SK-N-SH treated with all-trans-retinoic acid at 6 μM for 48 hours (cell line): ENCODE data around the gene EEFSEC.

Source experiments
- ARNTL ChIP-seq: fragments of 450-650 bp; formaldehyde crosslinking; IDR thresholded peaks from 2 replicates; pipeline ENCODE4 v1.5.0; 2020; ENCODE audit warnings: low read depth, mild to moderate bottlenecking, moderate library complexity, borderline replicate concordance
- BACH2 ChIP-seq: fragments of 250-450 bp; sonication (Bioruptor Pico); IDR thresholded peaks from 2 replicates; pipeline ENCODE4 v1.9.0; 2021; ENCODE audit warnings: mild to moderate bottlenecking, borderline replicate concordance
- ESRRG ChIP-seq: fragments of 250-450 bp; sonication (Bioruptor Pico); IDR thresholded peaks from 2 replicates; pipeline ENCODE4 v1.6.1; 2021; ENCODE audit warnings: mild to moderate bottlenecking
- GLIS3 ChIP-seq: fragments of 250-450 bp; sonication (Bioruptor Pico); IDR thresholded peaks from 2 replicates; pipeline ENCODE4 v1.5.0; 2020; ENCODE audit warnings: mild to moderate bottlenecking, moderate library complexity
- PPARA ChIP-seq: fragments of 250-450 bp; sonication (Bioruptor Pico); IDR thresholded peaks from 2 replicates; pipeline ENCODE4 v1.5.0; 2020; ENCODE audit warnings: mild to moderate bottlenecking, borderline replicate concordance
- TOX ChIP-seq: fragments of 250-450 bp; sonication (Bioruptor Pico); IDR thresholded peaks from 2 replicates; pipeline ENCODE4 v1.8.0; 2021; ENCODE audit warnings: mild to moderate bottlenecking, moderate library complexity, borderline replicate concordance
- ZFP30 ChIP-seq: fragments of 450-650 bp; formaldehyde crosslinking; IDR thresholded peaks from 2 replicates; pipeline ENCODE4 v1.5.0; 2022; ENCODE audit warnings: mild to moderate bottlenecking, moderate library complexity
- ZNF565 ChIP-seq: fragments of 450-650 bp; formaldehyde crosslinking; conservative IDR thresholded peaks from 2 replicates; pipeline ENCODE4 v1.5.0; 2020; ENCODE audit warnings: low read depth, mild to moderate bottlenecking, moderate library complexity
- ZNF8 ChIP-seq: fragments of 450-650 bp; formaldehyde crosslinking; IDR thresholded peaks from 2 replicates; pipeline ENCODE4 v1.5.0; 2020; ENCODE audit warnings: mild to moderate bottlenecking, moderate library complexity
- TF ChIP-seq, protein P1 (sequence below): fragments of 250-450 bp; sonication (Bioruptor Pico); IDR thresholded peaks from 2 replicates; pipeline ENCODE4 v1.8.0; 2020; ENCODE audit warnings: mild to moderate bottlenecking, moderate library complexity, borderline replicate concordance
- TF ChIP-seq, protein P2 (sequence below): fragments of 250-450 bp; sonication (Bioruptor Pico); IDR thresholded peaks from 2 replicates; pipeline ENCODE4 v1.5.1; 2020; ENCODE audit warnings: low read depth, mild to moderate bottlenecking, moderate library complexity

DNA sequence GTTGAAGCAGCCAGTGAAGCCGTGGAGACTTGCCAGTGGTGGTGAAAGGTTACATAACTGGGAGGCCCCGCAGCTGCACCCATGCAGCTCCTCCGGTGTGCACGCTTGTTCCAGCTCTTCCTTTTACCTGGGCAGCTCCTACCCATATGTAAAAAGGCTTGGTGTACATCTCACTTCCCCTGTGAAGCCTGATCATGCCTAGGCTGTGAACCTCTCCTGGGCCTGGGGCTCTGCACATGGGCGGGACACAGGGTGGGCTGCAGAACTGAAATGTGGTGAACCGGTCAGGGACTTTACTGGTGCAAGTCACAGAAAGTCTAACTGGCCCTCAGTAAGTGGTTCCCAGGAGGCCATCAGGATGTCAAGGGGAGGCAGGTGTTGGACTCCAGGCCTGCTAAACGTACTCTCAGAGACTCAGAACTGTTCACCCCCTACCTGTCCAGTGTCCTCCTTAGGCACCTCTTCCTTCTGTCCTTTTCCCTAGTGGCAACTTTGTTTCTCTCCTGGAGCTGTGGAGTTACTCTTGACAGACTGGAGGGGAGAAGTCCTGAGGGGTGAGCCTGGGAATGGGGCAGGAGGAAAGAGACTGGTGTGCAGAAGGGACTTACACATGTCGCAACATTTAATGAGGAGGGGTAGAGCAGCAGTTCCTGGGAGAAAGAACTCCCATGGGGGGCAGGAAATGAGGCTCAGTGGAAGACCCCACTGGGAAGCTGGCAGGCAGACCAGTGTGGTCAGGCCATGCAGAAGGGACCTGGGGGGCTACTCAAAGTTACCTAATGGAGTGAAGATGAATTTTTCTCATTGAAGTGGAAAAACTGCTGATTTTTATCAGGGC, 148.1 kb downstream of the EEFSEC start:
- TF ChIP-seq, protein P1, sequence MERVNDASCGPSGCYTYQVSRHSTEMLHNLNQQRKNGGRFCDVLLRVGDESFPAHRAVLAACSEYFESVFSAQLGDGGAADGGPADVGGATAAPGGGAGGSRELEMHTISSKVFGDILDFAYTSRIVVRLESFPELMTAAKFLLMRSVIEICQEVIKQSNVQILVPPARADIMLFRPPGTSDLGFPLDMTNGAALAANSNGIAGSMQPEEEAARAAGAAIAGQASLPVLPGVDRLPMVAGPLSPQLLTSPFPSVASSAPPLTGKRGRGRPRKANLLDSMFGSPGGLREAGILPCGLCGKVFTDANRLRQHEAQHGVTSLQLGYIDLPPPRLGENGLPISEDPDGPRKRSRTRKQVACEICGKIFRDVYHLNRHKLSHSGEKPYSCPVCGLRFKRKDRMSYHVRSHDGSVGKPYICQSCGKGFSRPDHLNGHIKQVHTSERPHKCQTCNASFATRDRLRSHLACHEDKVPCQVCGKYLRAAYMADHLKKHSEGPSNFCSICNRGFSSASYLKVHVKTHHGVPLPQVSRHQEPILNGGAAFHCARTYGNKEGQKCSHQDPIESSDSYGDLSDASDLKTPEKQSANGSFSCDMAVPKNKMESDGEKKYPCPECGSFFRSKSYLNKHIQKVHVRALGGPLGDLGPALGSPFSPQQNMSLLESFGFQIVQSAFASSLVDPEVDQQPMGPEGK (CRISPR knock-in tag), result no peak
- no peak for TF ChIP-seq ZNF565
- no peak for TF ChIP-seq ZFP30 (CRISPR knock-in tag)
- TF ChIP-seq BACH2 (CRISPR knock-in tag), result no peak
- TF ChIP-seq PPARA (CRISPR knock-in tag), result no peak
- TF ChIP-seq GLIS3 (CRISPR knock-in tag), result no peak
- TF ChIP-seq ZNF8 (CRISPR knock-in tag), result no peak
- TF ChIP-seq TOX (CRISPR knock-in tag), result no peak
- TF ChIP-seq ARNTL (CRISPR knock-in tag), result no peak
- TF ChIP-seq, protein P2, sequence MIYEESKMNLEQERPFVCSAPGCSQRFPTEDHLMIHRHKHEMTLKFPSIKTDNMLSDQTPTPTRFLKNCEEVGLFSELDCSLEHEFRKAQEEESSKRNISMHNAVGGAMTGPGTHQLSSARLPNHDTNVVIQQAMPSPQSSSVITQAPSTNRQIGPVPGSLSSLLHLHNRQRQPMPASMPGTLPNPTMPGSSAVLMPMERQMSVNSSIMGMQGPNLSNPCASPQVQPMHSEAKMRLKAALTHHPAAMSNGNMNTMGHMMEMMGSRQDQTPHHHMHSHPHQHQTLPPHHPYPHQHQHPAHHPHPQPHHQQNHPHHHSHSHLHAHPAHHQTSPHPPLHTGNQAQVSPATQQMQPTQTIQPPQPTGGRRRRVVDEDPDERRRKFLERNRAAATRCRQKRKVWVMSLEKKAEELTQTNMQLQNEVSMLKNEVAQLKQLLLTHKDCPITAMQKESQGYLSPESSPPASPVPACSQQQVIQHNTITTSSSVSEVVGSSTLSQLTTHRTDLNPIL (CRISPR knock-in tag), result no peak
- no peak for TF ChIP-seq ESRRG
